B cell (primary cell): ENCODE measurements around the gene TRIM72.

Source experiments
- CTCF ChIP-seq: fragments of 200-600 bp; IDR thresholded peaks from one replicate; pipeline ENCODE4 v1.8.0; 2022; ENCODE audit warnings: antibody characterized with exemption, mild to moderate bottlenecking
- EZH2 ChIP-seq: IDR thresholded peaks from 2 replicates; pipeline ENCODE4 v1.6.1; 2012; ENCODE audit warnings: borderline replicate concordance, low read depth, mild to moderate bottlenecking, moderate library complexity, low read length; ENCODE audit not compliant: insufficient read depth, poor library complexity, severe bottlenecking

- TF ChIP-seq CTCF: no peak
- TF ChIP-seq EZH2: no peak
These were observed 20.9 kb upstream of the TRIM72 start for GRCh38 chr16:31192856-31193642.
